ENCODE data around the gene ANO5.
"Not testable (repeated sequence)": the region's sequence is repeated elsewhere in the genome, so short reads cannot be mapped to it uniquely, and the experiment has no call there.

The ANO5 gene

GRCh38 chr11:22268983-22269624, 76.2 kb downstream of the ANO5 start:
- H3K27ac ChIP-seq (ENCODE audit: low read depth, low read length); H3K9me3 ChIP-seq (ENCODE audit: low read length); H3K27me3 ChIP-seq (ENCODE audit: control insufficient read depth in 1 of 2, insufficient read depth in 2 of 2, low read length in 2 of 2); H3K9ac ChIP-seq (ENCODE audit: low read length); H3K4me3 ChIP-seq (ENCODE audit: low read depth in 1 of 2, low read length in 2 of 2); H3K36me3 ChIP-seq (ENCODE audit: insufficient read depth, low read length); H3K4me1 ChIP-seq (ENCODE audit: insufficient read depth, low read length): not testable (repeated sequence)

DNA sequence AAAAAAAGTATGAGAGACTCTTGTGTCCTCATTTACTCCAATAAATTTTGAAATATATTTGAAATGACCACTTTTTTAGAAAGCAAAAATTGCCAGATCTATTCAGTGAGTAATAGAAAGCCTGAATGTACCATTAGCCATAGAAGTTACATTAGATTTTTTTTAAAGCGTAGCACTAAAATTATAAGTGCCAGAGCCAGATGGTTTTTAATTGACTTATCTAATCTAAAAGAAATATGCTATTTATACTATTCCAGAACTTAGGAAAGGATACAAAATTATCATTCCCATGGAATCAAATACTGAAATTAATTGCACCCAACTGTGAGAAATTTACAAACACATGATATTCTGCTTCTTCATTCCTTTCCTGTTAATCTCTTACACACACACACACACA, 80.9 kb downstream of the ANO5 start:
- no peak overlapping the region for H3K4me3 ChIP-seq (ENCODE audit: low read depth in 1 of 2, low read length in 2 of 2)
- no peaks in the 10 kb centered on the region for H3K9me3 ChIP-seq (ENCODE audit: low read length)
- no peak overlapping the region for H3K27ac ChIP-seq (ENCODE audit: low read depth, low read length)
- H3K36me3 ChIP-seq (ENCODE audit: insufficient read depth, low read length), result no peaks in the 10 kb centered on the region
- H3K9ac ChIP-seq (ENCODE audit: low read length), result no peak overlapping the region
- no peaks in the 10 kb centered on the region for H3K27me3 ChIP-seq (ENCODE audit: control insufficient read depth in 1 of 2, insufficient read depth in 2 of 2, low read length in 2 of 2)
- H3K4me1 ChIP-seq (ENCODE audit: insufficient read depth, low read length), result no peaks in the 10 kb centered on the region

DNA sequence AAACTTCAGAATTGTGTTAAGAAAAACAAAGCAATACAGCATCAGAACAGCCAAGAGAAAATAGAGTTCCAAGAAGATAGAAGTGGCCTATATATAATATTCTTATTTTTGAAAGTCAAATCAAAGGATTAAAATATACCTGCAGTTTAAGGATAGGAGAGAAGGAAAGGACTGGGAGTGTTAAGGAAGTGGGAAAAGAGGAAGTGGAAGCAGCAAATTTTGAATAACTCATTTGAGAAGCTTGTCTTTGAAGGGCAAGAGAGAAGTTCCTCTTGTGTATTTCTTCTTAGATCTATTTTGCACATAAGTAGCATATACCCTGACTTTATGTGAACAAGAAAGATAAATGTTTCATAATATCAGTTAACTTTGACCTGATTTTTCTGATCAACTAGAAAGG, 82.7 kb downstream of the ANO5 start:
- Histone ChIP-seq H3K27ac (ENCODE audit: low read depth, low read length) (no peak overlapping the region), H3K9ac (ENCODE audit: low read length) (no peak overlapping the region), H3K27me3 (ENCODE audit: control insufficient read depth in 1 of 2, insufficient read depth in 2 of 2, low read length in 2 of 2) (no peaks in the 10 kb centered on the region), H3K4me3 (ENCODE audit: low read depth in 1 of 2, low read length in 2 of 2) (no peak overlapping the region), H3K4me1 (ENCODE audit: insufficient read depth, low read length) (no peaks in the 10 kb centered on the region), H3K36me3 (ENCODE audit: insufficient read depth, low read length) (no peaks in the 10 kb centered on the region), H3K9me3 (ENCODE audit: low read length) (no peaks in the 10 kb centered on the region)

GRCh38 chr11:22276535-22276934, 83.7 kb downstream of the ANO5 start:
- no peak overlapping the region for H3K4me3 ChIP-seq (ENCODE audit: low read depth in 1 of 2, low read length in 2 of 2)
- no peaks in the 10 kb centered on the region for H3K9me3 ChIP-seq (ENCODE audit: low read length)
- H3K27me3 ChIP-seq (ENCODE audit: control insufficient read depth in 1 of 2, insufficient read depth in 2 of 2, low read length in 2 of 2), result no peaks in the 10 kb centered on the region
- H3K9ac ChIP-seq (ENCODE audit: low read length), result no peak overlapping the region
- H3K36me3 ChIP-seq (ENCODE audit: insufficient read depth, low read length), result no peaks in the 10 kb centered on the region
- no peak overlapping the region for H3K27ac ChIP-seq (ENCODE audit: low read depth, low read length)
- H3K4me1 ChIP-seq (ENCODE audit: insufficient read depth, low read length), result no peaks in the 10 kb centered on the region

- H3K27me3 ChIP-seq (ENCODE audit: control insufficient read depth in 1 of 2, insufficient read depth in 2 of 2, low read length in 2 of 2); H3K36me3 ChIP-seq (ENCODE audit: insufficient read depth, low read length); H3K4me3 ChIP-seq (ENCODE audit: low read depth in 1 of 2, low read length in 2 of 2): not testable (repeated sequence)
Measured at GRCh38 chr11:22284991-22285390, 92.1 kb downstream of the ANO5 start.

GRCh38 chr11:22302368-22302767, 109.5 kb downstream of the ANO5 start:
- no peak overlapping the region for H3K9ac ChIP-seq (ENCODE audit: low read length)
- H3K27ac ChIP-seq (ENCODE audit: low read depth, low read length), result no peak overlapping the region
- H3K9me3 ChIP-seq (ENCODE audit: low read length), result no peaks in the 10 kb centered on the region
- no peak overlapping the region for H3K4me3 ChIP-seq (ENCODE audit: low read depth in 1 of 2, low read length in 2 of 2)
- no peaks in the 10 kb centered on the region for H3K27me3 ChIP-seq (ENCODE audit: control insufficient read depth in 1 of 2, insufficient read depth in 2 of 2, low read length in 2 of 2)
- H3K4me1 ChIP-seq (ENCODE audit: insufficient read depth, low read length), result no peaks in the 10 kb centered on the region
- H3K36me3 ChIP-seq (ENCODE audit: insufficient read depth, low read length), result no peaks in the 10 kb centered on the region

More at GRCh38 chr11:22284991-22285390, 92.1 kb downstream of the ANO5 start:
- not testable (repeated sequence) for H3K9ac ChIP-seq (ENCODE audit: low read length); H3K9me3 ChIP-seq (ENCODE audit: low read length); H3K4me1 ChIP-seq (ENCODE audit: insufficient read depth, low read length); H3K27ac ChIP-seq (ENCODE audit: low read depth, low read length)

DNA sequence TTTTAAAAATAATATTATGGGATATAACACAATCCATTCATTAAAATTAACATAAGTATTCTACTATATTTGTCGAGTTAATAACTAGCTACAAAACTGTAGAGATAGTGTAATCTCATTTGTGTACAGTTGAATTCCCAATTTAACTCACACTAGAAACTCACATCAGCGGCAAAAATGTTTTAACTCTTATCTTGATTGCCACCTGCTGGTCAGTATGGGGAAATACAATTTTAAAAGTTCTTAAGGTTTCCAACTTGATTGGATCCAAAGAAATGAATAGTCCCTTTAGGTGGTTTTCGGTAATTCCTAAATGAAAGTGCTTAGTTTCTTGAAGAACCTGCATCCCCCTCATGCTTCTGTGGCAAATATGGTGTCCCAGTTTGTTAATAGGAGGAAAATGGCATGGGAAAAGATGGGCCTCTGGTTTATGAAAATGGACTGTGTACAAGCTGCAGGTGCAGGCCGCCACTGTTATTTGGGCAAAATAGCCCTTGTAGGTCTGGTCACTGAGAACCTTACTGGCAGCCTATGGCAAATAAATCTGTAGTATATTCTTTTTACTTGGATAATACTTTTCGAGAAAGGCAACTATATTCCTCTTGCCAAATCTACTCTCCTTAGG, 111.6 kb downstream of the ANO5 start:
- no peak overlapping the region for H3K4me3 ChIP-seq (ENCODE audit: low read depth in 1 of 2, low read length in 2 of 2)
- H3K27ac ChIP-seq (ENCODE audit: low read depth, low read length), result no peak overlapping the region
- no peaks in the 10 kb centered on the region for H3K9me3 ChIP-seq (ENCODE audit: low read length)
- H3K27me3 ChIP-seq (ENCODE audit: control insufficient read depth in 1 of 2, insufficient read depth in 2 of 2, low read length in 2 of 2), result no peaks in the 10 kb centered on the region
- H3K36me3 ChIP-seq (ENCODE audit: insufficient read depth, low read length), result no peaks in the 10 kb centered on the region
- H3K4me1 ChIP-seq (ENCODE audit: insufficient read depth, low read length), result no peaks in the 10 kb centered on the region
- H3K9ac ChIP-seq (ENCODE audit: low read length), result no peak overlapping the region

DNA sequence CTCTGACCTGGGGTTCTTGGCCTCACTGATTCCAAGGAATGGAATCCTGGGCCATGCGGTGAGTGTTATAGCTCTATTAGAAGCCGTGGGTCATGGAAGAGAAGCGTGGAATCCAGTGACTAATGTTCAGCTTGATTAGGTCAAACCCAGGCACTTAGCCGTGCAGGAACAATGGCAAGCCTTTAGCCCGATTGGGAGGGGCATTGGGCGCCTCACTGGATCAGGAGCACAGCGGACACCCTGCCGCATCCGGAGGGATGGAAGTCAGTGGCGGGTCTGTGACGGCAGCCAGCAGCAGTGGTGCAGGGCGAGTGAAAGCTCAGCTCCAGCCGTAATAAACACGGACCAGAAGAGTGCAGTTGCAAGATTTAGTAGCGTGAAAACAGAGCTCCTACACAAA, 124.8 kb downstream of the ANO5 start:
- H3K9me3 ChIP-seq (ENCODE audit: low read length), result no peaks in the 10 kb centered on the region
- H3K4me1 ChIP-seq (ENCODE audit: insufficient read depth, low read length), result no peaks in the 10 kb centered on the region
- no peaks in the 10 kb centered on the region for H3K27me3 ChIP-seq (ENCODE audit: control insufficient read depth in 1 of 2, insufficient read depth in 2 of 2, low read length in 2 of 2)
- no peak overlapping the region for H3K4me3 ChIP-seq (ENCODE audit: low read depth in 1 of 2, low read length in 2 of 2)
- no peak overlapping the region for H3K27ac ChIP-seq (ENCODE audit: low read depth, low read length)
- H3K9ac ChIP-seq (ENCODE audit: low read length), result no peak overlapping the region
- no peaks in the 10 kb centered on the region for H3K36me3 ChIP-seq (ENCODE audit: insufficient read depth, low read length)

DNA sequence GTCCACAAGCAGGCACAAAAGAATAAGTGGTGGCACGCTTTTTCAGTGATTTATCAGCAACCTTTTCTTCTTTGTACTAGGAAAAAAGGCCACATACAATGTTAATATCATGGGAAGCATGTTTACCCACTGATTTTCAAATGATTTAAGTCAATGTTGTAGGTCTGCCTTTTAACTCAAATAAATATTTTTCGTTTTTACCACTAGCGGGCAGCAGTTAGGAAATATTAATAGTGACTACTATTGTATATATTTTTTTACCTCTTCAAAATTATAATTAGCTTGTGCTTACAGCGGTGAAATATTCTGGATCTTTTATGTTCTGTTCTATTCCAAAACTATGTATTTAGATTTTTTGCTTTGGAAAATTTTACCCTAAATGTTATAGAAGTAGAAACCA, 138.9 kb downstream of the ANO5 start:
- Histone ChIP-seq H3K27me3 (ENCODE audit: control insufficient read depth in 1 of 2, insufficient read depth in 2 of 2, low read length in 2 of 2) (no peaks in the 10 kb centered on the region), H3K9me3 (ENCODE audit: low read length) (no peaks in the 10 kb centered on the region), H3K4me1 (ENCODE audit: insufficient read depth, low read length) (no peaks in the 10 kb centered on the region), H3K4me3 (ENCODE audit: low read depth in 1 of 2, low read length in 2 of 2) (no peak overlapping the region), H3K9ac (ENCODE audit: low read length) (no peak overlapping the region), H3K36me3 (ENCODE audit: insufficient read depth, low read length) (no peaks in the 10 kb centered on the region), H3K27ac (ENCODE audit: low read depth, low read length) (no peak overlapping the region)

Measured in muscle layer of colon (tissue), 2 donors.